C4-2B (cell line): ENCODE data around the gene FBXL17.
A peak's percentile ranks its signal among the peaks of the same experiment; 100 is the strongest.

Experiments used
- H3K27ac ChIP-seq: fragments of 450-650 bp; 2 replicates; pipeline ENCODE4 v1.5.1; 2017
- CTCF ChIP-seq: fragments of 450-650 bp; conservative IDR thresholded peaks from 2 replicates; pipeline ENCODE4 v1.5.1; 2017; ENCODE audit warnings: mild to moderate bottlenecking
- ZFX ChIP-seq: fragments of 450-650 bp; IDR thresholded peaks from 2 replicates; pipeline ENCODE4 v1.6.1; 2017

FBXL17 gene

DNA sequence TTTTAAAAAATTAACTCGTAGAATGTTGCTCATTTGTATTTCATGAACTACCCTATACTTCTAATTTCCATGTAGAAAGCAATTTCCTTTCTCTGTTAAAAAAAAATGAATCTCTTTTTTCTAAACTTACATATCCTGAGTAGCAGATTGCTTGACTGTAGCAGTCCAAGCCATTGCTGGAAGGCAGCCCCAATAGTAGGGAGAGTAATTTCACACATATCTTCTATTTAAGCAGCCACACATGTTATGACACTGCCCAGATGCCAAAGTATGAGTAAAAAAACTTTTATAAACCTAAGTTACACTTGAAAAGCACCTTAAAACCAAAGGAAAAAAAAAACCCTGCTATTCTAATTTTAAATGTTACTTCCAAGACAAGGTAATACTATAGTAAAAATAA lies 69.6 kb downstream of the FBXL17 start:
- TF ChIP-seq ZFX (no peak), CTCF (no peak)
- no peak overlapping the region for H3K27ac ChIP-seq

GRCh38 chr5:108311682-108312081 lies 70.2 kb downstream of the FBXL17 start:
- TF ChIP-seq CTCF (no peak), ZFX (no peak)
- H3K27ac ChIP-seq: peak overlapping the region; percentile 80

DNA sequence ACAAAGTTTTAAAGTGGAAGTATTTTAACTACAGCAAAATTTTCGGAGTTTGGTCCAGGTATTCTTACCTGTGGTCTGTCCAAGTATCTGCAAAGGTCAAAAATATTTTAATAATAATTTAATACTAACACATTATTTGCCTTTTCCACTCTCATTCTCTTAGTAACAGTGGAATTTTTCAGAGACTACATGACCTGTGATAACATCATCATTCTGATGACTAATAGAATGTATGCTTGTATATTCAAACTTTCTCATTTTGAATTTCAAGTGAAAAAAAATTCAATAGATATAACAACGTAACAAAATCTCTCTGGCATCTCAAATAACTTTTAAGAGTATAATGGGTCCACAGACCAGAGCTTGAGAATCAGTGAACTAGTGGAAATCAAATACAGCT lies 78.3 kb downstream of the FBXL17 start:
- no peak overlapping the region for H3K27ac ChIP-seq
- no peak for TF ChIP-seq CTCF
- no peak for TF ChIP-seq ZFX

DNA sequence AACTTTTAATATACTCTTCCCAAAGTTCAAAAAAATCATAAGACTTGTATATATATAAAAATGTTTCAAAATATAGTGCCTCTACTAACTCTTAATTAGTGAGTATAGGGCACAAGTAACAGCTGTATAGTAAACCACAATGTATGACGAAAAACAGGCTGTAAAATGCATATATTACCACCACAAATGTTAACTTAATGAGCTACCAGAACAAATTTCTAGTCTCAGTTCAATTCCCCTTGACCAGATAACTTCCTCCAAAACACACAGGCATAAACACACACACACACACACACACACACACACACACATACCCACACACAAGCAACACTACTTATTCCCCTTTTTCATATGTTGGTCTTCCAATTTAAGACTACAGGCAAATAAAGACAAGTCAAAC lies 78.8 kb downstream of the FBXL17 start:
- H3K27ac ChIP-seq: no peak overlapping the region
- no peak for TF ChIP-seq CTCF
- no peak for TF ChIP-seq ZFX

GRCh38 chr5:108297042-108297601 lies 84.8 kb downstream of the FBXL17 start:
- H3K27ac ChIP-seq: no peak overlapping the region

GRCh38 chr5:108295578-108296368 lies 86.1 kb downstream of the FBXL17 start:
- TF ChIP-seq CTCF (no peak), ZFX (no peak)
- H3K27ac ChIP-seq: no peak overlapping the region

More at GRCh38 chr5:108297042-108297601, 84.8 kb downstream of the FBXL17 start:
- TF ChIP-seq ZFX (no peak), CTCF (peak; percentile 11; the same call in 1 of the 2 replicates)

GRCh38 chr5:108280960-108281569 lies 100.8 kb downstream of the FBXL17 start:
- H3K27ac ChIP-seq: no peak overlapping the region
- no peak for TF ChIP-seq CTCF
- no peak for TF ChIP-seq ZFX
